Left lung (tissue), 10 donors: ENCODE data around the gene EZR. TPM values are rescaled to one million over a fixed set of nuclear protein-coding genes. Genes with fewer than 3 reads are reported as not detected.

Experiments
- ATAC-seq: fragments of 200-7000 bp; cut with Tn5 transposase; one replicate; pipeline ENCODE4 v1.9.1; 2020; ENCODE audit warnings: moderate library complexity
- DNase-seq, 4 donors: peaks; one replicate each; pipeline ENCODE4 v3.0.0-alpha.2; 2013 to 2020
- H3K27ac ChIP-seq, 2 donors: fragments of 200-600 bp; sonication (generic) in 1 of 2; one replicate each; pipeline versions ENCODE4 v1.5.0 to v1.8.0; 2020 to 2021
- H3K27me3 ChIP-seq, 2 donors: fragments of 200-600 bp; sonication (generic) in 1 of 2; one replicate each; pipeline versions ENCODE4 v1.5.0 to v1.8.0; 2020 to 2021
- H3K36me3 ChIP-seq, 2 donors: fragments of 200-600 bp; sonication (generic) in 1 of 2; one replicate each; pipeline versions ENCODE4 v1.5.0 to v1.8.0; 2020 to 2021
- H3K4me1 ChIP-seq, 2 donors: fragments of 200-600 bp; one replicate each; pipeline ENCODE4 v1.8.0; 2021
- H3K4me3 ChIP-seq, 2 donors: fragments of 200-600 bp; sonication (generic) in 1 of 2; one replicate each; pipeline versions ENCODE4 v1.5.0 to v1.8.0; 2020 to 2021; ENCODE audit warnings: mild to moderate bottlenecking in 1 of 2
- H3K9me3 ChIP-seq, 2 donors: fragments of 200-600 bp; sonication (generic) in 1 of 2; one replicate each; pipeline versions ENCODE4 v1.5.0 to v1.8.0; 2020 to 2021
- intact Hi-C, 2 donors: fragments of 100-400 bp; cut with DNase I; formaldehyde crosslinking; loops; one replicate each; pipeline versions ENCODE4 v1.11.2 to v1.14.2; 2022
- polyA plus RNA-seq, 6 donors: library from polyadenylated mRNA; unstranded; fragments of 120-200 nt; gene quantifications; one replicate each; pipeline ENCODE4 v1.2.1, GENCODE V29; 2013; ENCODE audit not compliant: insufficient read length in 6 of 6
- total RNA-seq, 2 donors: library from RNA; stranded (reverse); fragmentation: NEBNext Ultra II Directional; extraction: Animal tissue kit (Norgen Biotek cat#: 25700); gene quantifications; one replicate each; pipeline ENCODE4 v1.2.1, GENCODE V29; 2021
- TF ChIP-seq, protein P1 (sequence below), 2 donors: fragments of 200-600 bp; sonication (generic) in 1 of 2; IDR thresholded peaks; one replicate each; pipeline versions ENCODE4 v1.5.0 to v1.8.0; 2021; ENCODE audit warnings: antibody characterized with exemption in 2 of 2
- donor health status: DM: no; HTN: yes; CAD: no.
- donor health status: DM: no; HTN: no; CAD: no.

EZR gene
- total and polyA plus RNA-seq, 8 donors, result 140 to 328 (median 161) TPM

GRCh38 chr6:158808442-158808833 lies 10.7 kb downstream of the EZR start:
- Histone ChIP-seq H3K27ac (no peak overlapping the region), H3K9me3 (no peaks in the 10 kb centered on the region), H3K27me3 (no peaks in the 10 kb centered on the region), H3K36me3 (peaks cover 0 to 21% of the 10 kb centered on the region in 2 donors), H3K4me3 (no peak overlapping the region), H3K4me1 (peaks cover 37 to 87% of the 10 kb centered on the region in 2 donors)
- DNase-seq (no peak), ATAC-seq (no peak)
- TF ChIP-seq, protein P1, sequence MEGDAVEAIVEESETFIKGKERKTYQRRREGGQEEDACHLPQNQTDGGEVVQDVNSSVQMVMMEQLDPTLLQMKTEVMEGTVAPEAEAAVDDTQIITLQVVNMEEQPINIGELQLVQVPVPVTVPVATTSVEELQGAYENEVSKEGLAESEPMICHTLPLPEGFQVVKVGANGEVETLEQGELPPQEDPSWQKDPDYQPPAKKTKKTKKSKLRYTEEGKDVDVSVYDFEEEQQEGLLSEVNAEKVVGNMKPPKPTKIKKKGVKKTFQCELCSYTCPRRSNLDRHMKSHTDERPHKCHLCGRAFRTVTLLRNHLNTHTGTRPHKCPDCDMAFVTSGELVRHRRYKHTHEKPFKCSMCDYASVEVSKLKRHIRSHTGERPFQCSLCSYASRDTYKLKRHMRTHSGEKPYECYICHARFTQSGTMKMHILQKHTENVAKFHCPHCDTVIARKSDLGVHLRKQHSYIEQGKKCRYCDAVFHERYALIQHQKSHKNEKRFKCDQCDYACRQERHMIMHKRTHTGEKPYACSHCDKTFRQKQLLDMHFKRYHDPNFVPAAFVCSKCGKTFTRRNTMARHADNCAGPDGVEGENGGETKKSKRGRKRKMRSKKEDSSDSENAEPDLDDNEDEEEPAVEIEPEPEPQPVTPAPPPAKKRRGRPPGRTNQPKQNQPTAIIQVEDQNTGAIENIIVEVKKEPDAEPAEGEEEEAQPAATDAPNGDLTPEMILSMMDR (IDR thresholded peaks at IDR 0.05), result no peak
- intact Hi-C loops, result no loop called here

GRCh38 chr6:158807515-158808441 lies 11.4 kb downstream of the EZR start:
- no peak for ATAC-seq
- intact Hi-C loops, result no loop called here
- H3K4me1 ChIP-seq, result peaks cover 38 to 87% of the 10 kb centered on the region in 2 donors
- DNase-seq, result no peak
- TF ChIP-seq, protein P1 (IDR thresholded peaks at IDR 0.05), result no peak
- H3K27ac ChIP-seq, result no peak overlapping the region
- no peaks in the 10 kb centered on the region for H3K9me3 ChIP-seq
- no peaks in the 10 kb centered on the region for H3K27me3 ChIP-seq
- no peak overlapping the region for H3K4me3 ChIP-seq
- peaks cover 0 to 19% of the 10 kb centered on the region in 2 donors for H3K36me3 ChIP-seq

GRCh38 chr6:158805698-158806377 lies 13.3 kb downstream of the EZR start:
- Histone ChIP-seq H3K9me3 (no peaks in the 10 kb centered on the region), H3K36me3 (peaks cover 0 to 19% of the 10 kb centered on the region in 2 donors), H3K4me3 (no peak overlapping the region), H3K27ac (no peak overlapping the region), H3K27me3 (no peaks in the 10 kb centered on the region), H3K4me1 (peaks cover 32 to 76% of the 10 kb centered on the region in 2 donors)
- intact Hi-C loops, result no loop called here
- ATAC-seq (no peak), DNase-seq (no peak)
- TF ChIP-seq, protein P1 (IDR thresholded peaks at IDR 0.05), result no peak

DNA sequence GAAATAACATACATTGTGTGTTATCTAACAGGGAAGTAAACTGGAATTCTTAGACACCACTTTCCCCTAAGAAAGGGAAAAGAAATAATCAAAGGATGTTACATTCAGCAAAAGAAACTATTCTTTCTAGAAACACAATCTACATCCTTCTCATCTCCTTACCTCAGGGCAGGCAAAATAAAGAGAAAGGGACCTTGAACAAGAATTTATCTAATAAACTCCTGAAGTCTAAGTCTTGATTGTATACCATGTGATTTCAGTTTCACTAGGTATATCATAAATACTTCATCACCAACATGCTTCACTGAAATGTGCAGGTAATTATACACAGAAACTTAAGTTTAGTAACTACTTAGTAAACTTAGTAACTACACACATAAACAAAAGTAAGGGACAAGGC lies 15.0 kb downstream of the EZR start:
- Histone ChIP-seq H3K4me1 (peaks cover 34 to 75% of the 10 kb centered on the region in 2 donors), H3K27ac (peak overlapping the region in 1 of 2 donors; percentile 67), H3K9me3 (no peaks in the 10 kb centered on the region), H3K27me3 (no peaks in the 10 kb centered on the region), H3K4me3 (no peak overlapping the region), H3K36me3 (peaks cover 0 to 19% of the 10 kb centered on the region in 2 donors)
- TF ChIP-seq, protein P1 (IDR thresholded peaks at IDR 0.05), result no peak
- intact Hi-C loops, result no loop called here
- no peak for ATAC-seq
- DNase-seq, result no peak

GRCh38 chr6:158803733-158804143 lies 15.4 kb downstream of the EZR start:
- DNase-seq (peak in 1 of 4 donors; percentile 50), ATAC-seq (peak; percentile 5)
- Histone ChIP-seq H3K36me3 (peaks cover 0 to 19% of the 10 kb centered on the region in 2 donors), H3K4me3 (no peak overlapping the region), H3K9me3 (no peaks in the 10 kb centered on the region), H3K4me1 (peaks cover 36 to 75% of the 10 kb centered on the region in 2 donors), H3K27me3 (no peaks in the 10 kb centered on the region), H3K27ac (peak overlapping the region; percentile 43 to 67)
- TF ChIP-seq, protein P1 (IDR thresholded peaks at IDR 0.05), result no peak
- intact Hi-C loops, result no loop called here
